HS-27A (cell line): ENCODE data around the gene DCD.
"Not testable (repeated sequence)": the region's sequence is repeated elsewhere in the genome, so short reads cannot be mapped to it uniquely, and the experiment has no call there.

Experiments
- DNase-seq: peaks from one replicate; pipeline ENCODE4 v3.0.0-alpha.2; 2012; ENCODE audit warnings: low read depth, missing footprints

The DCD gene

GRCh38 chr12:54653025-54653424 lies 4.9 kb upstream of the DCD start:
- no peak for DNase-seq

- DNase-seq = no peak
Measured at GRCh38 chr12:54650889-54651288, 2.7 kb upstream of the DCD start.

- DNase-seq = no peak
Measured at GRCh38 chr12:54650409-54650808, 2.2 kb upstream of the DCD start.

- no peak for DNase-seq
Measured at GRCh38 chr12:54649825-54650224, 1.7 kb upstream of the DCD start.

- no peak for DNase-seq
Measured at GRCh38 chr12:54641554-54641953, 6.6 kb downstream of the DCD start.

GRCh38 chr12:54641089-54641488 lies 7.1 kb downstream of the DCD start:
- no peak for DNase-seq

GRCh38 chr12:54639112-54639511 lies 9.1 kb downstream of the DCD start:
- not testable (repeated sequence) for DNase-seq

GRCh38 chr12:54634795-54635194 lies 13.4 kb downstream of the DCD start, which contains the start of gene LACRT:
TSS of gene LACRT (minus strand) at chr12:54634895. CDS start at chr12:54634841, 54 bp downstream.
- DNase-seq = no peak

GRCh38 chr12:54631988-54632728 lies 16.0 kb downstream of the DCD start:
- no peak for DNase-seq

- DNase-seq = no peak
Measured at GRCh38 chr12:54631551-54631950, 16.6 kb downstream of the DCD start.

GRCh38 chr12:54629925-54630324 lies 18.2 kb downstream of the DCD start:
- no peak for DNase-seq

GRCh38 chr12:54628186-54628846 lies 19.8 kb downstream of the DCD start:
- no peak for DNase-seq

GRCh38 chr12:54627304-54627703 lies 20.9 kb downstream of the DCD start:
- DNase-seq = no peak

GRCh38 chr12:54625598-54625997 lies 22.6 kb downstream of the DCD start:
- DNase-seq = no peak

GRCh38 chr12:54624315-54625279 lies 23.6 kb downstream of the DCD start:
- DNase-seq = no peak

GRCh38 chr12:54622463-54623183 lies 25.5 kb downstream of the DCD start:
- no peak for DNase-seq

- no peak for DNase-seq
Measured at GRCh38 chr12:54616933-54617680, 31.1 kb downstream of the DCD start.

GRCh38 chr12:54612225-54612750 lies 35.9 kb downstream of the DCD start:
- no peak for DNase-seq

GRCh38 chr12:54611715-54612149 lies 36.4 kb downstream of the DCD start:
- DNase-seq = no peak

- DNase-seq = no peak
Measured at GRCh38 chr12:54608769-54609168, 39.4 kb downstream of the DCD start.

GRCh38 chr12:54608156-54608555 lies 40.0 kb downstream of the DCD start:
- no peak for DNase-seq
